Measurements from ENCODE around the gene GATAD2B.

GRCh38 chr1:153921080-153921802 is 1.5 kb downstream of the GATAD2B start:
- TF ChIP-seq EZH2 (IDR thresholded peaks at IDR 0.05) (no peak), POLR2AphosphoS5 (IDR thresholded peaks at IDR 0.05; ENCODE audit: borderline replicate concordance, low read depth, low read length) (no peak), FOXP2 (optimal IDR thresholded peaks at IDR 0.05; ENCODE audit: control extremely low read depth, extremely low read length, insufficient read depth) (no peak)
